Smooth muscle cell (in vitro differentiated cells): Measurements from ENCODE around the gene TM9SF2. TPM values are rescaled to one million over a fixed set of nuclear protein-coding genes. Genes with fewer than 3 reads are reported as not detected.

Experiments used
- DNase-seq: peaks from one replicate; lab custom pipeline; 2025; ENCODE audit not compliant: unreplicated experiment; lab: John Stamatoyannopoulos, UW
- H2AFZ ChIP-seq: fragments of 200-600 bp; sonication (generic); 2 replicates; pipeline ENCODE4 v1.6.0; 2016; ENCODE audit warnings: antibody characterized with exemption, low read depth, mild to moderate bottlenecking
- H3F3A ChIP-seq: fragments of 200-600 bp; sonication (generic); 2 replicates; pipeline ENCODE4 v1.6.0; 2017; ENCODE audit warnings: antibody characterized with exemption, low read depth
- H3K27ac ChIP-seq: fragments of 200-600 bp; sonication (generic); 2 replicates; pipeline ENCODE4 v1.5.1; 2016; ENCODE audit warnings: low read depth, mild to moderate bottlenecking
- H3K27me3 ChIP-seq: fragments of 200-600 bp; sonication (generic); 2 replicates; pipeline ENCODE4 v1.6.1; 2016; ENCODE audit warnings: low read depth, mild to moderate bottlenecking
- H3K36me3 ChIP-seq: fragments of 200-600 bp; sonication (generic); 2 replicates; pipeline ENCODE4 v1.5.1; 2016; ENCODE audit warnings: low read depth
- H3K4me1 ChIP-seq: fragments of 200-600 bp; sonication (generic); 2 replicates; pipeline ENCODE4 v1.5.1; 2016; ENCODE audit warnings: low read depth
- H3K4me2 ChIP-seq: fragments of 200-600 bp; sonication (generic); 2 replicates; pipeline ENCODE4 v1.6.0; 2016; ENCODE audit warnings: mild to moderate bottlenecking
- H3K4me3 ChIP-seq: fragments of 200-600 bp; sonication (generic); 2 replicates; pipeline ENCODE4 v1.5.1; 2016; ENCODE audit warnings: mild to moderate bottlenecking
- H3K79me2 ChIP-seq: fragments of 200-600 bp; sonication (generic); 2 replicates; pipeline ENCODE4 v1.6.0; 2016; ENCODE audit warnings: low read depth, mild to moderate bottlenecking
- H3K9ac ChIP-seq: fragments of 200-600 bp; sonication (generic); 2 replicates; pipeline ENCODE4 v1.6.0; 2016; ENCODE audit warnings: low read depth
- H3K9me3 ChIP-seq: fragments of 200-600 bp; sonication (generic); replicated peaks from 2 replicates; pipeline ENCODE4 v1.5.1; 2016; ENCODE audit warnings: low read depth
- H4K20me1 ChIP-seq: fragments of 200-600 bp; sonication (generic); 2 replicates; pipeline ENCODE4 v1.6.0; 2016; ENCODE audit warnings: low read depth
- CTCF ChIP-seq: fragments of 200-600 bp; sonication (generic); IDR thresholded peaks from 2 replicates; pipeline ENCODE4 v1.5.1; 2017; ENCODE audit warnings: borderline replicate concordance, mild to moderate bottlenecking, antibody characterized with exemption; ENCODE audit not compliant: insufficient read depth, poor library complexity, severe bottlenecking
- WGBS: methylation state at CpG from one replicate; pipeline ENCODE4 v1.1.7; 2016; ENCODE audit warnings: low lambda C conversion rate; 5-methylcytosine and 5-hydroxymethylcytosine counted together
- polyA plus RNA-seq: library from polyadenylated mRNA; unstranded; fragments of >200 nt; fragmentation: Nextera tagmentation; extraction: Ambion mirVana; gene quantifications from 2 replicates; pipeline ENCODE4 v1.2.1, GENCODE V29; 2016
- total RNA-seq: library from RNA; depleted of rRNA; stranded (reverse); fragments of >200 nt; gene quantifications from 2 replicates; pipeline ENCODE4 v1.2.3, GENCODE V29; 2014

The TM9SF2 gene
- total and polyA plus RNA-seq, 2 experiments from 2014 or later, result 195 to 272 TPM

DNA sequence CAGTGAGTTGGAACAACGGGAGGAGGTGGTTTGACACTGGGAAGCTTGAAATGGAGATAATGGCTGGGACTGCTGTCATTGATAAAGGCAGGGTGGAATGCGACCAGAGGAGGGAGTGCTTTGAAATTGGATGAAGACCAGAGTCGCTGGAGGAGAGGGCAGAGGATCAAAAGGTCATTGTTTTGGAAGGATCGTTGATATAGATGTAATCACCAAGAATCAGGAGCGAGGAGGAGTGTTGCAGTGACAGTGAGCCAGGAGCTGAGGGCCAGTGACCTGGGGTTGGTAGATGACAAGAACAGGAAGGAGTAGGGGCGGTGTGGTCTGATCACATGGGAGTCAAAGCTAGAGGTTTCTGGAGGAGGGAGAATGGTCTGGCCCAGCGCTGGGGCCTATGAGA, 25.3 kb downstream of the TM9SF2 start:
- H4K20me1 ChIP-seq, result peaks cover 99% of the 10 kb centered on the region
- H3K4me2 ChIP-seq, result no peak overlapping the region
- peaks cover 35% of the 10 kb centered on the region for H3K79me2 ChIP-seq
- no peak overlapping the region for H3K9ac ChIP-seq
- no peaks in the 10 kb centered on the region for H3K4me1 ChIP-seq
- 80% methylated on average over 7 of the region's 7 CpGs for WGBS
- H3K27ac ChIP-seq, result no peak overlapping the region
- no peak for TF ChIP-seq CTCF
- no peaks in the 10 kb centered on the region for H3F3A ChIP-seq
- DNase-seq, result no peak
- peaks cover 24% of the 10 kb centered on the region for H3K36me3 ChIP-seq
- H3K4me3 ChIP-seq, result no peak overlapping the region
- H2AFZ ChIP-seq, result no peak overlapping the region
- H3K27me3 ChIP-seq, result no peaks in the 10 kb centered on the region
- H3K9me3 ChIP-seq, result no peaks in the 10 kb centered on the region

GRCh38 chr13:99527301-99527700, 26.0 kb downstream of the TM9SF2 start:
- no peak for DNase-seq
- 91% methylated on average over 6 of the region's 6 CpGs for whole genome bisulfite sequencing
- H3K4me3 ChIP-seq, result no peak overlapping the region
- peaks cover 28% of the 10 kb centered on the region for H3K36me3 ChIP-seq
- no peaks in the 10 kb centered on the region for H3K27me3 ChIP-seq
- no peak for TF ChIP-seq CTCF
- H3K4me2 ChIP-seq, result no peak overlapping the region
- no peak overlapping the region for H2AFZ ChIP-seq
- H3K9ac ChIP-seq, result no peak overlapping the region
- H4K20me1 ChIP-seq, result peaks cover 96% of the 10 kb centered on the region
- no peaks in the 10 kb centered on the region for H3K9me3 ChIP-seq
- H3K4me1 ChIP-seq, result no peaks in the 10 kb centered on the region
- H3F3A ChIP-seq, result no peaks in the 10 kb centered on the region
- no peak overlapping the region for H3K27ac ChIP-seq
- peaks cover 33% of the 10 kb centered on the region for H3K79me2 ChIP-seq

- H3K27me3 ChIP-seq, result no peaks in the 10 kb centered on the region
- H3F3A ChIP-seq, result no peaks in the 10 kb centered on the region
- no peak for DNase-seq
- peaks cover 32% of the 10 kb centered on the region for H3K36me3 ChIP-seq
- no peak overlapping the region for H3K4me2 ChIP-seq
- H4K20me1 ChIP-seq, result peaks cover 97% of the 10 kb centered on the region
- H3K27ac ChIP-seq, result no peak overlapping the region
- H3K4me1 ChIP-seq, result no peaks in the 10 kb centered on the region
- TF ChIP-seq CTCF, result no peak
- H3K79me2 ChIP-seq, result peaks cover 35% of the 10 kb centered on the region
- no peak overlapping the region for H2AFZ ChIP-seq
- no peak overlapping the region for H3K9ac ChIP-seq
- H3K4me3 ChIP-seq, result no peak overlapping the region
- no peaks in the 10 kb centered on the region for H3K9me3 ChIP-seq
Measured at GRCh38 chr13:99528547-99528946, 27.3 kb downstream of the TM9SF2 start.

DNA sequence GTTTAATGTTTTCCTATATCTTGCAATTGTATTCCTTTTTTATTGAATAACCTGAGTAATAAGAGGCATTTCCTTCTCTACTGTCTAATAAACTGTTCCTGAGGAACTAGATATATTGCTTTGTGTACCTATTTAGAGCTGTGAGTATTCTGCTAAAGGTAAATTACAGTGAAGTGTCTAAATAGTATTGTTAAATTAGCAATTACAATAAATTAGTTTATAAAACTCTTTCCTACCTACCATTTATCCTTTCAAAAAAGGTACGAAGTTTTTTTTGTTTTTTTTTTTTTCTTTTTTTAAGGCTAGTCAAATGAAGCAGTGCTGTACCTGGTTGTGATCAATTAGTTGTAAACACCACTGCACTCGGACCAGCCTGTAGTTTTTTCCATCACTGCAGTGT, 34.8 kb downstream of the TM9SF2 start:
- WGBS, result 76% methylated on average over 2 of the region's 2 CpGs
- H2AFZ ChIP-seq, result no peak overlapping the region
- H4K20me1 ChIP-seq, result peaks cover 89% of the 10 kb centered on the region
- H3K4me2 ChIP-seq, result peak overlapping the region; percentile 8
- no peaks in the 10 kb centered on the region for H3K9me3 ChIP-seq
- H3K4me3 ChIP-seq, result no peak overlapping the region
- no peaks in the 10 kb centered on the region for H3F3A ChIP-seq
- H3K36me3 ChIP-seq, result peaks cover 23% of the 10 kb centered on the region
- H3K79me2 ChIP-seq, result peaks cover 21% of the 10 kb centered on the region
- no peak overlapping the region for H3K9ac ChIP-seq
- H3K4me1 ChIP-seq, result no peaks in the 10 kb centered on the region
- no peak for TF ChIP-seq CTCF
- no peak for DNase-seq
- no peak overlapping the region for H3K27ac ChIP-seq
- H3K27me3 ChIP-seq, result no peaks in the 10 kb centered on the region
